HT-29 (cell line): Measurements from ENCODE around the gene ITGB6. TPM values are rescaled to one million over a fixed set of nuclear protein-coding genes. Genes with fewer than 3 reads are reported as not detected.
A peak's percentile ranks its signal among the peaks of the same experiment; 100 is the strongest.

ENCODE experiments used
- DNase-seq: peaks from one replicate; pipeline ENCODE4 v3.0.0-alpha.2; 2015; ENCODE audit warnings: low spot score
- total RNA-seq: library from RNA; depleted of rRNA; stranded (reverse); fragments of >200 nt; shearing (Covaris generic); gene quantifications from 2 replicates; pipeline ENCODE4 v1.2.3, GENCODE V29; 2014; rRNA removed

ITGB6 gene
- 14.3 and 14.8 TPM in 2 replicates for total RNA-seq

- peak; percentile 87 for DNase-seq
Measured at GRCh38 chr2:160199683-160200389, at the start of gene ITGB6. TSS of gene ITGB6 (minus strand) at chr2:160200272. CDS start at chr2:160200063, 209 bp downstream.

- DNase-seq: no peak
Measured at GRCh38 chr2:160247296-160248035, 47.4 kb upstream of the ITGB6 start.

GRCh38 chr2:160246356-160246755, 46.3 kb upstream of the ITGB6 start:
- no peak for DNase-seq

GRCh38 chr2:160245614-160246155, 45.6 kb upstream of the ITGB6 start:
- DNase-seq: no peak

- no peak for DNase-seq
Measured at GRCh38 chr2:160242893-160243564, 43.0 kb upstream of the ITGB6 start.

GRCh38 chr2:160241251-160242137, 41.4 kb upstream of the ITGB6 start:
- DNase-seq: peak; percentile 93

- DNase-seq: no peak
Measured at GRCh38 chr2:160239436-160239835, 39.4 kb upstream of the ITGB6 start.

- no peak for DNase-seq
Measured at GRCh38 chr2:160238392-160238791, 38.3 kb upstream of the ITGB6 start.

- DNase-seq: no peak
Measured at GRCh38 chr2:160232905-160233475, 32.9 kb upstream of the ITGB6 start.

- DNase-seq: peak; percentile 71
Measured at GRCh38 chr2:160229591-160229990, 29.5 kb upstream of the ITGB6 start.

GRCh38 chr2:160228141-160228917, 28.3 kb upstream of the ITGB6 start:
- DNase-seq: peak; percentile 67

- no peak for DNase-seq
Measured at GRCh38 chr2:160227293-160227915, 27.3 kb upstream of the ITGB6 start.

GRCh38 chr2:160226367-160226766, 26.3 kb upstream of the ITGB6 start:
- DNase-seq: no peak

GRCh38 chr2:160225722-160226121, 25.6 kb upstream of the ITGB6 start:
- DNase-seq: no peak

- DNase-seq: no peak
Measured at GRCh38 chr2:160224507-160224906, 24.4 kb upstream of the ITGB6 start.

- peak; percentile 86 for DNase-seq
Measured at GRCh38 chr2:160224060-160224459, 24.0 kb upstream of the ITGB6 start.

- DNase-seq: no peak
Measured at GRCh38 chr2:160223560-160223959, 23.5 kb upstream of the ITGB6 start.

GRCh38 chr2:160222546-160223283, 22.6 kb upstream of the ITGB6 start:
- DNase-seq: peak; percentile 39
